HS-5 (cell line): ENCODE measurements around the gene LTO1.

ENCODE experiments used
- DNase-seq: peaks from one replicate; pipeline ENCODE4 v3.0.0-alpha.2; 2012; ENCODE audit warnings: low read depth

LTO1 gene

GRCh38 chr11:69677749-69678148, 2.6 kb upstream of the LTO1 start:
- DNase-seq: no peak

GRCh38 chr11:69674267-69674885, 777 bp downstream of the LTO1 start:
- peak; percentile 58 for DNase-seq

GRCh38 chr11:69671734-69672465, 3.3 kb downstream of the LTO1 start:
- DNase-seq: no peak

GRCh38 chr11:69670158-69670845, 4.9 kb downstream of the LTO1 start:
- DNase-seq: peak; percentile 50

GRCh38 chr11:69669486-69669885, 5.7 kb downstream of the LTO1 start:
- no peak for DNase-seq

GRCh38 chr11:69667619-69668604, 7.2 kb downstream of the LTO1 start:
- DNase-seq: no peak

- DNase-seq: no peak
These were observed 8.2 kb downstream of the LTO1 start for GRCh38 chr11:69666752-69667536.

- DNase-seq: no peak
These were observed 8.9 kb downstream of the LTO1 start for GRCh38 chr11:69666261-69666660.

GRCh38 chr11:69665669-69666068, 9.5 kb downstream of the LTO1 start:
- no peak for DNase-seq

GRCh38 chr11:69664901-69665300, 10.3 kb downstream of the LTO1 start:
- DNase-seq: no peak

GRCh38 chr11:69664103-69664775, 10.9 kb downstream of the LTO1 start:
- no peak for DNase-seq

- no peak for DNase-seq
These were observed 11.8 kb downstream of the LTO1 start for GRCh38 chr11:69663326-69663725.

- no peak for DNase-seq
These were observed 12.3 kb downstream of the LTO1 start for GRCh38 chr11:69662806-69663205.

GRCh38 chr11:69662021-69662698, 13.0 kb downstream of the LTO1 start:
- DNase-seq: no peak

- no peak for DNase-seq
These were observed 13.8 kb downstream of the LTO1 start for GRCh38 chr11:69661413-69661715.

- DNase-seq: no peak
These were observed 15.1 kb downstream of the LTO1 start for GRCh38 chr11:69660001-69660500.

GRCh38 chr11:69659591-69659990, 15.6 kb downstream of the LTO1 start:
- no peak for DNase-seq

GRCh38 chr11:69658626-69659450, 16.3 kb downstream of the LTO1 start:
- no peak for DNase-seq
